Thoracic aorta (tissue), 2 donors: Measurements from ENCODE around the gene ZCCHC2. TPM values are rescaled to one million over a fixed set of nuclear protein-coding genes. Genes with fewer than 3 reads are reported as not detected.

Experiments used
- ATAC-seq: fragments of 150-250 bp; one replicate; pipeline ENCODE4 v1.8.0; 2017; ENCODE audit warnings: low read depth; ENCODE audit not compliant: insufficient number of reproducible peaks, low FRiP score
- DNase-seq: peaks from one replicate; pipeline ENCODE4 v3.0.0-alpha.2; 2020; ENCODE audit warnings: low spot score
- H3K27ac ChIP-seq, 2 donors: fragments of 200-600 bp; sonication (generic); 1 replicate in 1 of 2; 2 replicates in 1 of 2; pipeline ENCODE4 v1.5.1; 2016; ENCODE audit warnings: mild to moderate bottlenecking in 2 of 2, moderate library complexity in 2 of 2
- H3K27me3 ChIP-seq: fragments of 200-600 bp; sonication (generic); replicated peaks from 2 replicates; pipeline ENCODE4 v1.6.0; 2016; ENCODE audit warnings: mild to moderate bottlenecking; ENCODE audit not compliant: insufficient read depth
- H3K36me3 ChIP-seq: fragments of 200-600 bp; sonication (generic); one replicate; pipeline ENCODE4 v1.5.1; 2016
- H3K4me1 ChIP-seq, 2 donors: fragments of 200-600 bp; sonication (generic); 1 replicate in 1 of 2; 2 replicates in 1 of 2; pipeline versions ENCODE4 v1.5.1 to v1.6.0; 2016; ENCODE audit warnings: low read depth in 2 of 2, mild to moderate bottlenecking in 1 of 2; ENCODE audit not compliant: control insufficient read depth in 1 of 2
- H3K4me3 ChIP-seq: fragments of 200-600 bp; sonication (generic); 2 replicates; pipeline ENCODE4 v1.5.1; 2016; ENCODE audit warnings: mild to moderate bottlenecking
- H3K9me3 ChIP-seq: fragments of 200-600 bp; sonication (generic); 2 replicates; pipeline ENCODE4 v1.5.1; 2016
- CTCF ChIP-seq: fragments of 200-600 bp; sonication (generic); IDR thresholded peaks from one replicate; pipeline ENCODE4 v1.5.1; 2019; ENCODE audit warnings: antibody characterized with exemption
- total RNA-seq, 2 donors: library from RNA; depleted of rRNA; stranded (reverse); fragments of >200 nt; gene quantifications; one replicate each; pipeline versions ENCODE4 v1.1.0 to v1.2.3, GENCODE V29; 2016

Gene ZCCHC2
- total RNA-seq, 2 donors from 2014 or later = 33.9 to 38.7 TPM

- DNase-seq (no peak), ATAC-seq (no peak)
- Histone ChIP-seq H3K27ac (no peak overlapping the region), H3K4me3 (no peak overlapping the region), H3K27me3 (no peaks in the 10 kb centered on the region), H3K9me3 (no peaks in the 10 kb centered on the region), H3K4me1 (peaks cover 6 to 15% of the 10 kb centered on the region in 2 donors), H3K36me3 (no peaks in the 10 kb centered on the region)
- TF ChIP-seq CTCF = no peak
Observed at GRCh38 chr18:62587689-62588088, 64.9 kb downstream of the ZCCHC2 start.

GRCh38 chr18:62588217-62588616, 65.4 kb downstream of the ZCCHC2 start:
- Histone ChIP-seq H3K27me3 (no peaks in the 10 kb centered on the region), H3K4me1 (peaks cover 6 to 15% of the 10 kb centered on the region in 2 donors), H3K4me3 (no peak overlapping the region), H3K27ac (no peak overlapping the region), H3K9me3 (no peaks in the 10 kb centered on the region), H3K36me3 (no peaks in the 10 kb centered on the region)
- DNase-seq (no peak), ATAC-seq (no peak)
- no peak for TF ChIP-seq CTCF

GRCh38 chr18:62590799-62591590, 68.2 kb downstream of the ZCCHC2 start:
- no peaks in the 10 kb centered on the region for H3K27me3 ChIP-seq
- no peak overlapping the region for H3K27ac ChIP-seq
- no peak for TF ChIP-seq CTCF
- ATAC-seq = no peak
- no peak for DNase-seq
- H3K36me3 ChIP-seq = no peaks in the 10 kb centered on the region
- no peak overlapping the region for H3K4me3 ChIP-seq
- H3K4me1 ChIP-seq = peaks cover 0 to 8% of the 10 kb centered on the region in 2 donors
- H3K9me3 ChIP-seq = no peaks in the 10 kb centered on the region

- H3K4me3 ChIP-seq = peak overlapping the region; percentile 61
- no peak overlapping the region for H3K27ac ChIP-seq
- no peaks in the 10 kb centered on the region for H3K9me3 ChIP-seq
- TF ChIP-seq CTCF = no peak
- ATAC-seq (no peak), DNase-seq (no peak)
- peaks cover 10% of the 10 kb centered on the region for H3K27me3 ChIP-seq
- no peaks in the 10 kb centered on the region for H3K36me3 ChIP-seq
- peaks cover 8 to 16% of the 10 kb centered on the region in 2 donors for H3K4me1 ChIP-seq
Observed at GRCh38 chr18:62596145-62597005, 73.5 kb downstream of the ZCCHC2 start.

- no peak for DNase-seq
- Histone ChIP-seq H3K4me3 (no peak overlapping the region), H3K27ac (no peak overlapping the region), H3K36me3 (no peaks in the 10 kb centered on the region), H3K4me1 (peaks cover 2% of the 10 kb centered on the region in 2 donors), H3K9me3 (no peaks in the 10 kb centered on the region), H3K27me3 (peaks cover 7% of the 10 kb centered on the region)
- no peak for TF ChIP-seq CTCF
- no peak for ATAC-seq
Observed at GRCh38 chr18:62601871-62602270, 79.0 kb downstream of the ZCCHC2 start.
